Measurements from ENCODE around the gene HUS1. TPM values are rescaled to one million over a fixed set of nuclear protein-coding genes. Genes with fewer than 3 reads are reported as not detected.
A peak's percentile ranks its signal among the peaks of the same experiment; 100 is the strongest.

HUS1 gene
- total and polyA plus RNA-seq, 2 of the 13 experiments (the other 11 are each of a cell fraction or from before 2014, with no cell fraction given): 14.8 to 16.9 TPM

DNA sequence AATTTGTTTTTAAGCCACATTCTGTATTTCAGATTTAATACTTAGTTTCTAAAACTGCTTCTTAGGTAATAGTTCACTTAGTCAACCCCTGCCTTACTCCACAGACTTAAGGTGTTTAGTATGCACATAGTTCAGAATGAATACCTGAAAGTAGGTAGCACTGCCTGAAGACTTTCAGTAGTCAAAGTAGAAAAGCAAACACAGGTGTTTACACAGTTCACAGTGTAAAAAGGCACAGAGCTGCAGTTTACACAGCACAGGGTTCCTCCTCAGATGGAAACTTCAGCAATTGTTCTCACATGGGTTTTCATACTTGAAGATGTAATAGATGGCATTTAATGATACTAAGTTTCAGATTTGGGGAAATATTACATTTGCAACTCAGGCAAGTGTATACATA, 28.0 kb downstream of the HUS1 start (continued):
- TF ChIP-seq, protein P1, sequence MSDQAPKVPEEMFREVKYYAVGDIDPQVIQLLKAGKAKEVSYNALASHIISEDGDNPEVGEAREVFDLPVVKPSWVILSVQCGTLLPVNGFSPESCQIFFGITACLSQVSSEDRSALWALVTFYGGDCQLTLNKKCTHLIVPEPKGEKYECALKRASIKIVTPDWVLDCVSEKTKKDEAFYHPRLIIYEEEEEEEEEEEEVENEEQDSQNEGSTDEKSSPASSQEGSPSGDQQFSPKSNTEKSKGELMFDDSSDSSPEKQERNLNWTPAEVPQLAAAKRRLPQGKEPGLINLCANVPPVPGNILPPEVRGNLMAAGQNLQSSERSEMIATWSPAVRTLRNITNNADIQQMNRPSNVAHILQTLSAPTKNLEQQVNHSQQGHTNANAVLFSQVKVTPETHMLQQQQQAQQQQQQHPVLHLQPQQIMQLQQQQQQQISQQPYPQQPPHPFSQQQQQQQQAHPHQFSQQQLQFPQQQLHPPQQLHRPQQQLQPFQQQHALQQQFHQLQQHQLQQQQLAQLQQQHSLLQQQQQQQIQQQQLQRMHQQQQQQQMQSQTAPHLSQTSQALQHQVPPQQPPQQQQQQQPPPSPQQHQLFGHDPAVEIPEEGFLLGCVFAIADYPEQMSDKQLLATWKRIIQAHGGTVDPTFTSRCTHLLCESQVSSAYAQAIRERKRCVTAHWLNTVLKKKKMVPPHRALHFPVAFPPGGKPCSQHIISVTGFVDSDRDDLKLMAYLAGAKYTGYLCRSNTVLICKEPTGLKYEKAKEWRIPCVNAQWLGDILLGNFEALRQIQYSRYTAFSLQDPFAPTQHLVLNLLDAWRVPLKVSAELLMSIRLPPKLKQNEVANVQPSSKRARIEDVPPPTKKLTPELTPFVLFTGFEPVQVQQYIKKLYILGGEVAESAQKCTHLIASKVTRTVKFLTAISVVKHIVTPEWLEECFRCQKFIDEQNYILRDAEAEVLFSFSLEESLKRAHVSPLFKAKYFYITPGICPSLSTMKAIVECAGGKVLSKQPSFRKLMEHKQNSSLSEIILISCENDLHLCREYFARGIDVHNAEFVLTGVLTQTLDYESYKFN (CRISPR knock-in tag; conservative IDR thresholded peaks at IDR 0.05): peak; percentile 58
- TF ChIP-seq ZNF232 (CRISPR knock-in tag; IDR thresholded peaks at IDR 0.05; ENCODE audit: borderline replicate concordance) (no peak), NCOA2 (CRISPR knock-in tag; IDR thresholded peaks at IDR 0.05) (0 out of 2 replicates have a peak, but pooled peaks have one; percentile 29), FOXA3 (CRISPR knock-in tag; IDR thresholded peaks at IDR 0.05) (peak; percentile 96), CBX1 (IDR thresholded peaks at IDR 0.05; ENCODE audit: low read depth) (no peak), HDAC1 (CRISPR knock-in tag; IDR thresholded peaks at IDR 0.05) (peak; percentile 41; the same call in 1 of the 2 replicates), EZH2 (conservative IDR thresholded peaks at IDR 0.05; ENCODE audit: low read depth, low read length) (no peak), RARA (CRISPR knock-in tag; IDR thresholded peaks at IDR 0.05) (peak; percentile 31; the same call in 1 of the 2 replicates), ZNF331 (CRISPR knock-in tag; IDR thresholded peaks at IDR 0.05) (0 out of 2 replicates have a peak, but pooled peaks have one; percentile 35), HDAC2 (CRISPR knock-in tag; IDR thresholded peaks at IDR 0.05) (peak; percentile 55; the same call in 1 of the 2 replicates), ZNF292 (CRISPR knock-in tag; IDR thresholded peaks at IDR 0.05; ENCODE audit: borderline replicate concordance, low read depth) (peak; percentile 76; the same call in 1 of the 2 replicates), ZEB1 (IDR thresholded peaks at IDR 0.05; ENCODE audit: insufficient replicate concordance, low read depth) (peak; percentile 96), SOX13 (IDR thresholded peaks at IDR 0.05) (no peak), SOX13 (CRISPR knock-in tag; conservative IDR thresholded peaks at IDR 0.05 in 1 of 2, IDR thresholded peaks at IDR 0.05 in 1 of 2) (peak in 1 of 2 experiments; percentile 75; a peak in 1 of 4 replicates)
- TF ChIP-seq, protein P2, sequence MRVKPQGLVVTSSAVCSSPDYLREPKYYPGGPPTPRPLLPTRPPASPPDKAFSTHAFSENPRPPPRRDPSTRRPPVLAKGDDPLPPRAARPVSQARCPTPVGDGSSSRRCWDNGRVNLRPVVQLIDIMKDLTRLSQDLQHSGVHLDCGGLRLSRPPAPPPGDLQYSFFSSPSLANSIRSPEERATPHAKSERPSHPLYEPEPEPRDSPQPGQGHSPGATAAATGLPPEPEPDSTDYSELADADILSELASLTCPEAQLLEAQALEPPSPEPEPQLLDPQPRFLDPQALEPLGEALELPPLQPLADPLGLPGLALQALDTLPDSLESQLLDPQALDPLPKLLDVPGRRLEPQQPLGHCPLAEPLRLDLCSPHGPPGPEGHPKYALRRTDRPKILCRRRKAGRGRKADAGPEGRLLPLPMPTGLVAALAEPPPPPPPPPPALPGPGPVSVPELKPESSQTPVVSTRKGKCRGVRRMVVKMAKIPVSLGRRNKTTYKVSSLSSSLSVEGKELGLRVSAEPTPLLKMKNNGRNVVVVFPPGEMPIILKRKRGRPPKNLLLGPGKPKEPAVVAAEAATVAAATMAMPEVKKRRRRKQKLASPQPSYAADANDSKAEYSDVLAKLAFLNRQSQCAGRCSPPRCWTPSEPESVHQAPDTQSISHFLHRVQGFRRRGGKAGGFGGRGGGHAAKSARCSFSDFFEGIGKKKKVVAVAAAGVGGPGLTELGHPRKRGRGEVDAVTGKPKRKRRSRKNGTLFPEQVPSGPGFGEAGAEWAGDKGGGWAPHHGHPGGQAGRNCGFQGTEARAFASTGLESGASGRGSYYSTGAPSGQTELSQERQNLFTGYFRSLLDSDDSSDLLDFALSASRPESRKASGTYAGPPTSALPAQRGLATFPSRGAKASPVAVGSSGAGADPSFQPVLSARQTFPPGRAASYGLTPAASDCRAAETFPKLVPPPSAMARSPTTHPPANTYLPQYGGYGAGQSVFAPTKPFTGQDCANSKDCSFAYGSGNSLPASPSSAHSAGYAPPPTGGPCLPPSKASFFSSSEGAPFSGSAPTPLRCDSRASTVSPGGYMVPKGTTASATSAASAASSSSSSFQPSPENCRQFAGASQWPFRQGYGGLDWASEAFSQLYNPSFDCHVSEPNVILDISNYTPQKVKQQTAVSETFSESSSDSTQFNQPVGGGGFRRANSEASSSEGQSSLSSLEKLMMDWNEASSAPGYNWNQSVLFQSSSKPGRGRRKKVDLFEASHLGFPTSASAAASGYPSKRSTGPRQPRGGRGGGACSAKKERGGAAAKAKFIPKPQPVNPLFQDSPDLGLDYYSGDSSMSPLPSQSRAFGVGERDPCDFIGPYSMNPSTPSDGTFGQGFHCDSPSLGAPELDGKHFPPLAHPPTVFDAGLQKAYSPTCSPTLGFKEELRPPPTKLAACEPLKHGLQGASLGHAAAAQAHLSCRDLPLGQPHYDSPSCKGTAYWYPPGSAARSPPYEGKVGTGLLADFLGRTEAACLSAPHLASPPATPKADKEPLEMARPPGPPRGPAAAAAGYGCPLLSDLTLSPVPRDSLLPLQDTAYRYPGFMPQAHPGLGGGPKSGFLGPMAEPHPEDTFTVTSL (CRISPR knock-in tag; IDR thresholded peaks at IDR 0.05; ENCODE audit: borderline replicate concordance): peak; percentile 75; the same call in 1 of the 2 replicates
- TF ChIP-seq, protein P3, sequence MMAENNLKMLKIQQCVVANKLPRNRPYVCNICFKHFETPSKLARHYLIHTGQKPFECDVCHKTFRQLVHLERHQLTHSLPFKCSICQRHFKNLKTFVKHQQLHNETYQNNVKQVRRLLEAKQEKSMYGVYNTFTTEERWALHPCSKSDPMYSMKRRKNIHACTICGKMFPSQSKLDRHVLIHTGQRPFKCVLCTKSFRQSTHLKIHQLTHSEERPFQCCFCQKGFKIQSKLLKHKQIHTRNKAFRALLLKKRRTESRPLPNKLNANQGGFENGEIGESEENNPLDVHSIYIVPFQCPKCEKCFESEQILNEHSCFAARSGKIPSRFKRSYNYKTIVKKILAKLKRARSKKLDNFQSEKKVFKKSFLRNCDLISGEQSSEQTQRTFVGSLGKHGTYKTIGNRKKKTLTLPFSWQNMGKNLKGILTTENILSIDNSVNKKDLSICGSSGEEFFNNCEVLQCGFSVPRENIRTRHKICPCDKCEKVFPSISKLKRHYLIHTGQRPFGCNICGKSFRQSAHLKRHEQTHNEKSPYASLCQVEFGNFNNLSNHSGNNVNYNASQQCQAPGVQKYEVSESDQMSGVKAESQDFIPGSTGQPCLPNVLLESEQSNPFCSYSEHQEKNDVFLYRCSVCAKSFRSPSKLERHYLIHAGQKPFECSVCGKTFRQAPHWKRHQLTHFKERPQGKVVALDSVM (CRISPR knock-in tag; IDR thresholded peaks at IDR 0.05): no peak
- TF ChIP-seq, protein P4, sequence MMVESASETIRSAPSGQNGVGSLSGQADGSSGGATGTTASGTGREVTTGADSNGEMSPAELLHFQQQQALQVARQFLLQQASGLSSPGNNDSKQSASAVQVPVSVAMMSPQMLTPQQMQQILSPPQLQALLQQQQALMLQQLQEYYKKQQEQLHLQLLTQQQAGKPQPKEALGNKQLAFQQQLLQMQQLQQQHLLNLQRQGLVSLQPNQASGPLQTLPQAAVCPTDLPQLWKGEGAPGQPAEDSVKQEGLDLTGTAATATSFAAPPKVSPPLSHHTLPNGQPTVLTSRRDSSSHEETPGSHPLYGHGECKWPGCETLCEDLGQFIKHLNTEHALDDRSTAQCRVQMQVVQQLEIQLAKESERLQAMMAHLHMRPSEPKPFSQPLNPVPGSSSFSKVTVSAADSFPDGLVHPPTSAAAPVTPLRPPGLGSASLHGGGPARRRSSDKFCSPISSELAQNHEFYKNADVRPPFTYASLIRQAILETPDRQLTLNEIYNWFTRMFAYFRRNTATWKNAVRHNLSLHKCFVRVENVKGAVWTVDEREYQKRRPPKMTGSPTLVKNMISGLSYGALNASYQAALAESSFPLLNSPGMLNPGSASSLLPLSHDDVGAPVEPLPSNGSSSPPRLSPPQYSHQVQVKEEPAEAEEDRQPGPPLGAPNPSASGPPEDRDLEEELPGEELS (CRISPR knock-in tag; IDR thresholded peaks at IDR 0.05): peak; percentile 56
